Measurements from ENCODE around the gene TCAIM.
"Not testable (repeated sequence)": the region's sequence is repeated elsewhere in the genome, so short reads cannot be mapped to it uniquely, and the experiment has no call there.

Gene TCAIM

DNA sequence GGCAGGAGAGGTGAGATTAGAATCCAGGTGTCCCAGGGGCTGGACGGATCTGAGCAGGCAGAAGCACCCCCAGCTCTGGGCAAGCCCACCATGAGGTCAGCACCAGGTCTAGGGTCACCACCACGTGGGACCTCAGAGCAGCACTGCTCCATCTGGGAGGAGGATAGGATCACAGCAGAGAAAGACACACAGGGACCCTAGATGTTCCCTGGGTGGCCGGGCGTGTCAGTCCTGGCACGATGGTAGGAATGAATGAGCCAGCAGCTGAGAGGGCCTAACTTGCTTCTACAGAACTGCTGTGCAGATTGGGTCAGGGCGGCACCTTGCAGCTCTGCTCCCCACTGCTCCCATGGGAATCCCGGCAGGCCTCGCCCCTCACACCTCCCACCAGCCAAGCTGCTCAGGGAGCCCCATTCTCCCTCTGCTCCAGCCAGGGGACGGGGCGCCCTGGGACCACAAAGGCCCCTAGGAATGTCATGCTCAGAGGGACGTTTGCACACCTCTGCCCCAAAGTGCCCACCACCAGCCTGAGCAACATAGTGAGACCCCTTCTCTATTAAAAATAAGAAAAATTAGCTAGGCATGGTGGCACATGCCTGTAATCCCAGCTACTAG lies 72.6 kb downstream of the TCAIM start:
- Mint-ChIP-seq H3K27ac (no peak overlapping the region), H3K27me3 (ENCODE audit: low read depth) (no peaks in the 10 kb centered on the region), H3K4me1 (no peaks in the 10 kb centered on the region), H3K9me3 (no peaks in the 10 kb centered on the region), H3K36me3 (ENCODE audit: low read depth) (peaks cover 3% of the 10 kb centered on the region), H3K4me3 (no peak overlapping the region)
- TF ChIP-seq, protein P1, sequence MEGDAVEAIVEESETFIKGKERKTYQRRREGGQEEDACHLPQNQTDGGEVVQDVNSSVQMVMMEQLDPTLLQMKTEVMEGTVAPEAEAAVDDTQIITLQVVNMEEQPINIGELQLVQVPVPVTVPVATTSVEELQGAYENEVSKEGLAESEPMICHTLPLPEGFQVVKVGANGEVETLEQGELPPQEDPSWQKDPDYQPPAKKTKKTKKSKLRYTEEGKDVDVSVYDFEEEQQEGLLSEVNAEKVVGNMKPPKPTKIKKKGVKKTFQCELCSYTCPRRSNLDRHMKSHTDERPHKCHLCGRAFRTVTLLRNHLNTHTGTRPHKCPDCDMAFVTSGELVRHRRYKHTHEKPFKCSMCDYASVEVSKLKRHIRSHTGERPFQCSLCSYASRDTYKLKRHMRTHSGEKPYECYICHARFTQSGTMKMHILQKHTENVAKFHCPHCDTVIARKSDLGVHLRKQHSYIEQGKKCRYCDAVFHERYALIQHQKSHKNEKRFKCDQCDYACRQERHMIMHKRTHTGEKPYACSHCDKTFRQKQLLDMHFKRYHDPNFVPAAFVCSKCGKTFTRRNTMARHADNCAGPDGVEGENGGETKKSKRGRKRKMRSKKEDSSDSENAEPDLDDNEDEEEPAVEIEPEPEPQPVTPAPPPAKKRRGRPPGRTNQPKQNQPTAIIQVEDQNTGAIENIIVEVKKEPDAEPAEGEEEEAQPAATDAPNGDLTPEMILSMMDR (IDR thresholded peaks at IDR 0.05; ENCODE audit: unreplicated experiment in 3 of 3) = no peak

DNA sequence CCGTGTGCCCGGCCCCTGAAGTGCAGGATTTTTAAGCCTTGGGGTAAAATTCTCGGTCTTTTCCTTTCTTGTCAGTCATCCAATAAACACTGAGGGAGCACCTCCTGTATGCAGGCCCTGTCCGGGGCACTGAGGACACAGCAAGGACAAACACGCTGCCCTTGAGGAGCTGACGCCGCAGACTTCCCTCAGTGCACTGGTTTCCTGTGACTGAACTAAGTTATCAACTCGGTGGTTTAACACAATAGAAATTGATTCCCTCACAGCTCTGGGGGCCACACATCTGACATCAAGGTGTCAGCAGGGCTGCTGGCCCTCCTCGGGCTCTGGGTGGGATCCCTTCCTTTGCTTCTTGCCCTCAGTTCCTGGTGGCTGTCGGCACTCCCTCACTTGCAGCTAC lies 73.8 kb downstream of the TCAIM start:
- Mint-ChIP-seq H3K27ac (no peak overlapping the region), H3K27me3 (ENCODE audit: low read depth) (peaks cover 2% of the 10 kb centered on the region), H3K9me3 (no peaks in the 10 kb centered on the region), H3K4me1 (no peaks in the 10 kb centered on the region), H3K36me3 (ENCODE audit: low read depth) (peaks cover 3% of the 10 kb centered on the region), H3K4me3 (no peak overlapping the region)
- TF ChIP-seq, protein P1 (IDR thresholded peaks at IDR 0.05; ENCODE audit: unreplicated experiment in 3 of 3) = no peak

DNA sequence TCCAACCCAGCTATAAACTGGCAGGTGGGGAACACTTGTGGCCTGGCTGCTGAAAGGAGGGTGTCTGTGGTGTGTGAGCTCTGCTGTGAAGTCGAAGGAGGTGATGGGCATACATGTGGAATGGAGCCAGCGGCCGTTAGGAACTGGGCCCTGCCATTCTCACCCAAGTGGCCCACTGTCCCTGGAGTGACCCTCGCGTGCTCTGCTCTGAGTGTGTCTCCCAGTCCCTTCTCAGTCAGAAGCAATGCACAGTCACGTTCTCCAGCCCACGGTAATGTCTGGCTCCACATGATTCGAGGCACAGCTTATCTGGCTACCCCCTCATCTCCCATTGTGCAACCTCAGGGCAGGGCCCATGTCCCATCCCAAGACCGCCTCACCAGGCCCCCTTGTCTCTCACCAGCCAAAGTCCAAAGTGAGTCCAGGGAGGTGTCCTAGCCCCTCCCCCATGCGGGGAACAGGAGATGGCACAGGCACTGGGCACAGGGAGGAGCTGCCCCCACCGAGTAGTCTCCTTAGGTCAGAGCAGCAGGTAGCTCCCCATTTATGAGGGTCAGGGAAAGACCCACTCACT lies 76.0 kb downstream of the TCAIM start:
- H3K36me3 Mint-ChIP-seq (ENCODE audit: low read depth) = no peaks in the 10 kb centered on the region
- no peaks in the 10 kb centered on the region for H3K4me1 Mint-ChIP-seq
- TF ChIP-seq, protein P1 (IDR thresholded peaks at IDR 0.05; ENCODE audit: unreplicated experiment in 3 of 3) = no peak
- no peak overlapping the region for H3K27ac Mint-ChIP-seq
- peaks cover 4% of the 10 kb centered on the region for H3K27me3 Mint-ChIP-seq (ENCODE audit: low read depth)
- H3K4me3 Mint-ChIP-seq = no peak overlapping the region
- no peaks in the 10 kb centered on the region for H3K9me3 Mint-ChIP-seq

DNA sequence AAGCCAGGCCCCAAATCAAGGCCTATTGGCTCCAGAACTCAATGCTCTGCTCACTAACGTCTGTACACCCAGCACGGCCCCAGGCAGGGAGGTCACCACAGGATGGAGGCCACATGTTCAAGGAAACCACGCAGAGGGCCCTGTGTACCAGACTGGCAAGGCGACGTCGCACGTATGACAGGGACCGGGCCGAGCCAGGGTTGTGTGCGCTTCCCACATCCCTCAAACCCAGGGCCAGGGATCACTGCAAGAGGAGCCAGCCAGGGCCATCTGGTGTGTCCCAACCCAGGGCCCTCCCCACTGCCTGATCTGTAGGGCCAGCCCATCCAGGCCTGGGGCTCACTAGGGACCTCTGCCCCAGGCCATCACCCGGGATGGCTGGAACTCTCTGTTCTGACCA lies 76.9 kb downstream of the TCAIM start:
- H3K36me3 Mint-ChIP-seq (ENCODE audit: low read depth) = no peaks in the 10 kb centered on the region
- H3K4me1 Mint-ChIP-seq = no peaks in the 10 kb centered on the region
- H3K27ac Mint-ChIP-seq = no peak overlapping the region
- TF ChIP-seq, protein P1 (IDR thresholded peaks at IDR 0.05; ENCODE audit: unreplicated experiment in 3 of 3) = no peak
- no peak overlapping the region for H3K4me3 Mint-ChIP-seq
- no peaks in the 10 kb centered on the region for H3K9me3 Mint-ChIP-seq
- peaks cover 4% of the 10 kb centered on the region for H3K27me3 Mint-ChIP-seq (ENCODE audit: low read depth)

DNA sequence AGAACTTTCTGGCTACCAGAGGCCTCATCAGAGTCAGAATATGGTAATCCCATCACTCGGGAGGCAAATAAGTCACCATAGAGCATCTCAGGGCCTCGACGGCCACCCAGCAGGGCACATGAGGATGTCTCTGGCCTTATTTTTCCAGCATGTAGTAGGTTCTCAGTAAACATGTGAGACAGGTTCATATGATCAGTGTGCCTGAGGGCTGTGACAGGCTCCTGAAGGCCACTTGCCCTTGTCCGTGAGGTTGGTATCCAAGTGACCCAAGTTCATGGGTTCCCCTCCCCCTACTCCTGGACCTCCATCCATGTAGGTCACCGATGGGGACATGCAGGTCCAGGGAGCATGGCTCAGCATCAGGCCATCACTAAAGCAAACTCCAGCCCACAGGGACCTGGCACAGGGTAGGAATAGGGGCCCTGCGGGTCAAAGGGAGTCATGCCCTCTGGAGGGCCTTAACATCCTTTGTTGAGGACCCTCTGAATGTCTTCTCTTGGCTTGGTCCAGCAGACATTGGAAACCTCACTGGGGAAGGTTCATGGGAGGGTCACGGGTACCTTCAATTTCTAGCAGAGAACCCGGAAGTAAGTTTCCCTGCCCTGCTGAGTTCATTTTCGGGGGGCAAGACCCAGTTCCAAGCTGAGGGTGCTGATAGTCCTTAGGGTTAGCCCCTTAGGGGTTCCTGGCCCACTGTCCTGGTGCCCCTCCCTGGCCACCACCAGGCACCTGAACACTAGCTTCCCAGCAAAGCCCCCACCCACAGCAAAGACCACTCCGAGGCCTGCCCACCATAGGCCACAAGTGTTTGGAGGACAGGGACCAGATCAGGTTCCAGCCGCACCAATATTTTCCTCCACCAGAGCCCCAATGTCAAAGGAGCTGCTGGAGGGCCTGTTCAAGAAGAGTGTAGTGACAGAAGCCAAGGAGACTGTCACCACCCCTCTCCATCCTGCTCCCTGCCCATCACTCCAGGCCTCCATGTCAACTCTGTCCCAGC lies 77.8 kb downstream of the TCAIM start:
- Mint-ChIP-seq H3K27ac (no peak overlapping the region), H3K4me1 (no peaks in the 10 kb centered on the region)
- TF ChIP-seq, protein P1 (IDR thresholded peaks at IDR 0.05; ENCODE audit: unreplicated experiment in 3 of 3) = no peak

DNA sequence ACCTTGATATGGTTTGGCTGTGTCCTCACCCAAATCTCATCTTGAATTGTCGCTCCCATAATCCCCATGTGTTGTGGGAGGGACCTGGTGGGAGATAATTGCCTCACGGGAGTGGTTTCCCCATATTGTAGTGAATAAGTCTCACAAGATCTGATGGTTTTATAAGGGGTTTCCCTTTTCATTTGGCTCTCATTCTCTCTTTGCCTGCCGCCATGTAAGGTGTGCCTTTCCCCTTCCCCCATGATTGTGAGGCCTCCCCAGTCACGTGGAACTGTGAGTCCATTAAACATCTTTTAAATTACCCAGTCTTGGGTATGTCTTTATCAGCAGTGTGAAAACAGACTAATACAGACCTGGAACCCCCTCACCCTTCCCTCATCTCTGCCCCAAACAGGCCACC lies 79.6 kb downstream of the TCAIM start:
- H3K9me3 Mint-ChIP-seq; H3K4me1 Mint-ChIP-seq; H3K4me3 Mint-ChIP-seq; H3K27ac Mint-ChIP-seq; H3K27me3 Mint-ChIP-seq (ENCODE audit: low read depth); H3K36me3 Mint-ChIP-seq (ENCODE audit: low read depth): not testable (repeated sequence)

More for the DNA sequence above, 77.8 kb downstream of the TCAIM start:
- H3K27me3 Mint-ChIP-seq (ENCODE audit: low read depth) = peaks cover 4% of the 10 kb centered on the region
- H3K4me3 Mint-ChIP-seq = no peak overlapping the region
- H3K9me3 Mint-ChIP-seq = no peaks in the 10 kb centered on the region
- H3K36me3 Mint-ChIP-seq (ENCODE audit: low read depth) = no peaks in the 10 kb centered on the region

Data from nephron (organoid).